Heart right ventricle (tissue), 16 donors: ENCODE results near the gene TPP2. TPM values are rescaled to one million over a fixed set of nuclear protein-coding genes. Genes with fewer than 3 reads are reported as not detected.

Experiments
- ATAC-seq, 8 donors: fragments of 200-7000 bp; cut with Tn5 transposase; one replicate each; pipeline ENCODE4 v1.9.1; 2020; ENCODE audit warnings: mild to moderate bottlenecking in 8 of 8, moderate library complexity in 8 of 8, moderate number of reproducible peaks in 1 of 8
- DNase-seq, 2 donors: peaks; one replicate each; pipeline ENCODE4 v3.0.0-alpha.2; 2020
- H3K27ac ChIP-seq, 10 donors: fragments of 200-600 bp; sonication (generic) in 2 of 10; one replicate each; pipeline versions ENCODE4 v1.5.0 to v1.8.0; 2020 to 2022; ENCODE audit warnings: mild to moderate bottlenecking in 3 of 10
- H3K27me3 ChIP-seq, 7 donors: fragments of 200-600 bp; one replicate each; pipeline ENCODE4 v1.8.0; 2021 to 2022; ENCODE audit warnings: mild to moderate bottlenecking in 2 of 7
- H3K36me3 ChIP-seq, 9 donors: fragments of 200-600 bp; sonication (generic) in 1 of 9; one replicate each; pipeline versions ENCODE4 v1.5.0 to v1.8.0; 2020 to 2022; ENCODE audit warnings: mild to moderate bottlenecking in 2 of 9
- H3K4me1 ChIP-seq, 9 donors: fragments of 200-600 bp; sonication (generic) in 1 of 9; one replicate each; pipeline versions ENCODE4 v1.5.0 to v1.8.0; 2020 to 2022; ENCODE audit warnings: mild to moderate bottlenecking in 4 of 9
- H3K4me3 ChIP-seq, 10 donors: fragments of 200-600 bp; sonication (generic) in 2 of 10; one replicate each; pipeline versions ENCODE4 v1.5.0 to v1.8.0; 2020 to 2022; ENCODE audit warnings: mild to moderate bottlenecking in 7 of 10, moderate library complexity in 2 of 10
- H3K9me3 ChIP-seq, 11 donors: fragments of 200-600 bp in 10 of 11; sonication (generic) in 2 of 11; one replicate each; pipeline versions ENCODE4 v1.5.0 to v1.8.0; 2013 to 2022; ENCODE audit warnings: mild to moderate bottlenecking in 2 of 11, control low read depth in 1 of 11, moderate library complexity in 1 of 11
- CTCF ChIP-seq, 9 donors: fragments of 200-600 bp; sonication (generic) in 2 of 9; IDR thresholded peaks; one replicate each; pipeline versions ENCODE4 v1.5.0 to v1.8.0; 2021 to 2022; ENCODE audit warnings: antibody characterized with exemption in 9 of 9, mild to moderate bottlenecking in 5 of 9, moderate library complexity in 1 of 9
- WGBS, 2 donors: extraction: QIAGEN DNeasy Blood & Tissue Kit; methylation state at CpG; one replicate each; pipeline ENCODE4 v1.1.7; 2013; ENCODE audit warnings: inconsistent platforms in 1 of 2; 5-methylcytosine and 5-hydroxymethylcytosine counted together
- intact Hi-C, 10 donors: fragments of 100-400 bp; cut with DNase I; formaldehyde crosslinking; loops; one replicate each; pipeline versions ENCODE4 v1.11.1 to v1.14.2; 2022
- polyA plus RNA-seq, 2 donors: library from polyadenylated mRNA; stranded (reverse); fragments of 200-250 nt; gene quantifications; one replicate each; pipeline ENCODE4 v1.2.3, GENCODE V29; 2013
- total RNA-seq, 10 donors: library from RNA; stranded (reverse); fragmentation: NEBNext Ultra II Directional in 3 of 10; extraction: Animal tissue kit (Norgen Biotek cat#: 25700) in 3 of 10; gene quantifications; one replicate each; pipeline versions ENCODE4 v1.2.1 to v1.2.4, GENCODE V29; 2021 to 2023
- donor health status: Arrhythmogenic right ventricular cardiomyopathy.
- donor health status: ischemic (EF 13 %, LVEDD 7.1; RV severe dilation, severe dysfunction).
- donor health status: healthy with polysubstance abuse.
- donor health status: DM: no; HTN: yes; CAD: no.
- donor health status: DM: no; HTN: no; CAD: no.
- donor health status: ischemic (EF 25% LVEDD 6.9; RV normal size, moderate dysfunction).
- donor health status: ischemic (EF 25% LVEDD 5.7; RV mildly dilated, moderate dysfunction).
- donor health status: healthy.
- donor health status: DM: yes; HTN: yes; CAD: no.
- donor health status: Ischemic cardiomyopathy.
- donor health status: ischemic (EF 35%, LVEDD 5.7; RV mildly dilated, moderate dysfunction).
- donor health status: nonischemic (EF 11% LVEDD 7.7; RV severe dilation, severe dysfunction).
- donor health status: DM: yes; HTN: yes; CAD: no.
- donor health status: PGD.
- donor health status: ischemic (EF 29% LVEDD 5.4; RV normal size, mild dysfunction).
- donor health status: nonischemic (EF 23%, LVEDD 6.1; RV moderate dilation, normal function).

TPP2 gene
- total and polyA plus RNA-seq, 12 donors, result 13.2 to 36.8 (median 31.1) TPM

DNA sequence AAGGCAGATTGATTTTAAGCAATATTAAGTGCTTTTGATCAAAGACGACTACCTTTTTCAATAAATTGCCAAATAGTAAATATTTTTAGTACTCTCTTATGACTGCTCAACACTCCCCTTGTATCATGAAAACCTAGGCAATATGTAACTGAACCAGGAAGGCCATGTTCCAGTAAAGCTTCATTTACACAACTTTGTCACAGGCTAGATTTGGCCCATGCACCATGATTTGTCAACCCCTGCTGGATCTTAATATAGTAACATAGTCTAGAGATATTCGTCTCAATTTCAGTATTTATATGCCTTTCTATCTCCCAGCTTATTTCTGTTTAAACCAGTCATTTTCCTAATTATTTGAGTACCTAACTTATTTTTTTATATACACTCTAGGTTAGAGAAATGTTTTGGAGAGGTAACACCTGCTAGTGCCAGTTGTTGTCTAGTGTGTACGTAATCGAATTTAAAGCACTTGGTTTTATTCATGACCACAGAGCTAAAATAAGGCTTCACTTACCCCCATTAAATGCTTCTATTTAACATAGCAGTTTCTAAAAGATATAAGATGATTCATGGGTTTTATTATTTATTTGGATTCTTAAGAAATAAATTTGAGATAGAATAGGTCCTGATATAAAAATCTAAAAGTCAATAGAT is 21.0 kb downstream of the TPP2 start:
- Histone ChIP-seq H3K36me3 (peaks cover 0 to 94% (median 33%) of the 10 kb centered on the region in 9 donors), H3K4me3 (no peak overlapping the region), H3K4me1 (peaks cover 0 to 6% (median 0%) of the 10 kb centered on the region in 9 donors), H3K27ac (peak overlapping the region in 1 of 10 donors; percentile 30), H3K9me3 (no peaks in the 10 kb centered on the region), H3K27me3 (no peaks in the 10 kb centered on the region)
- TF ChIP-seq CTCF (IDR thresholded peaks at IDR 0.05), result no peak
- whole genome bisulfite sequencing, 2 donors, result 79 to 82% methylated on average over 4 of the region's 4 CpGs
- no peak for DNase-seq
- ATAC-seq, result peak in 3 of 8 donors; percentile 41 to 82 (median 75)
- intact Hi-C loops, result no loop called here

DNA sequence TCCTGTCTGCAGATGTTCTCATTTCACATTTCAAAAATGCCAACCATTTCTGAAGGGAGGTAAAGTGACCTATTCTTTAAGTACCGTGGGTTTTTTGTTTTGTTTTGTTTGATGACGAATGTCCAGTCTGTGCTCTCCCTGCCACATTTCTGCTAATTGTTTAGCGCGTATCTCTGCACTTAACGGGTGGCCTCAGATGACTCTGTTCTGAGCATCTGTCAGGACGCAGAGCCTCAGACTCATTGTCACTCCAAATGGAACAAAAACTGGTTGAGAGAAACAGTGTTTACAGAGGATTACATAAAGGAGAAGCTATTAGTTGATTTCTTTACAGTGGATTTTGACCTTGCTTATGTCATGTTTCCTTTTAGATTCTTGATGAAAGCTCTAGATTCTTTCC is 23.7 kb downstream of the TPP2 start:
- ATAC-seq, result peak in 2 of 8 donors; percentile 66 to 79
- TF ChIP-seq CTCF (IDR thresholded peaks at IDR 0.05), result no peak
- intact Hi-C loops, result no loop called here
- Histone ChIP-seq H3K27me3 (no peaks in the 10 kb centered on the region), H3K27ac (no peak overlapping the region), H3K36me3 (peaks cover 0 to 95% (median 43%) of the 10 kb centered on the region in 9 donors), H3K9me3 (no peaks in the 10 kb centered on the region), H3K4me1 (no peaks in the 10 kb centered on the region), H3K4me3 (no peak overlapping the region)
- DNase-seq, result no peak
- 89 to 90% methylated on average over 6 of the region's 6 CpGs for WGBS, 2 donors

DNA sequence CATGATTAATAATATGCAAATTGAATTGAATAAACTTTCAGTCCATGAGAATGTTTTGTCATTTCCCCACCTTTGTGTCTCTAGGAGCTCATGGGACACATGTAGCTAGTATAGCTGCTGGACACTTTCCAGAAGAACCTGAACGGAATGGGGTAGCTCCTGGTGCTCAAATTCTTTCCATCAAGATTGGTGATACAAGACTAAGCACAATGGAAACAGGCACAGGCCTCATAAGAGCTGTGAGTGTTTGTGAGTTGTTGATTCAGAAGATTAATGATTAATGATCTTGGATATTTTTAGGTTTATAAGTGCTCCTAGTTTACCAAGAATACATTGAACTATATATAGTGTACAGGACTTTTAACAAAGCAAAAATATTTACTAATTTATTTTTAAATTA is 30.1 kb downstream of the TPP2 start:
- ATAC-seq, result no peak
- Histone ChIP-seq H3K9me3 (no peaks in the 10 kb centered on the region), H3K4me3 (no peak overlapping the region), H3K27ac (no peak overlapping the region), H3K4me1 (no peaks in the 10 kb centered on the region), H3K27me3 (no peaks in the 10 kb centered on the region), H3K36me3 (peaks cover 0 to 96% (median 42%) of the 10 kb centered on the region in 9 donors)
- DNase-seq, result no peak
- TF ChIP-seq CTCF (IDR thresholded peaks at IDR 0.05), result no peak
- intact Hi-C loops, result no loop called here
- WGBS, 2 donors, result 37 to 54% methylated on average over 1 of the region's 1 CpG

GRCh38 chr13:102628559-102628958 is 31.8 kb downstream of the TPP2 start:
- Histone ChIP-seq H3K27ac (no peak overlapping the region), H3K9me3 (no peaks in the 10 kb centered on the region), H3K4me3 (no peak overlapping the region), H3K36me3 (peaks cover 0 to 96% (median 49%) of the 10 kb centered on the region in 9 donors), H3K27me3 (no peaks in the 10 kb centered on the region), H3K4me1 (no peaks in the 10 kb centered on the region)
- intact Hi-C loops, result no loop called here
- DNase-seq (no peak), ATAC-seq (no peak)
- no peak for TF ChIP-seq CTCF (IDR thresholded peaks at IDR 0.05)
- 73% methylated on average over 4 of the region's 4 CpGs for WGBS, 2 donors
